ENCODE results near the gene EDN3. TPM values are rescaled to one million over a fixed set of nuclear protein-coding genes. Genes with fewer than 3 reads are reported as not detected.

EDN3 gene
- total and polyA plus RNA-seq, 2 of the 8 experiments (the other 6 are each of a cell fraction or from before 2014, with no cell fraction given) = 0.17 to 0.38 TPM

- H3K4ac ChIP-seq (replicated peaks; ENCODE audit: insufficient read length, low read depth, low read length) = no peak overlapping the region
- H3K18ac ChIP-seq (ENCODE audit: extremely low read depth, low read length) = no peak overlapping the region
- no peak overlapping the region for H2AFZ ChIP-seq (ENCODE audit: low read length)
- FAIRE-seq = no peak
- H2AK5ac ChIP-seq (ENCODE audit: low read depth, low read length) = no peak overlapping the region
- H3K79me2 ChIP-seq (ENCODE audit: control insufficient read depth in 1 of 2, insufficient read depth in 2 of 2, low read length in 2 of 2) = no peaks in the 10 kb centered on the region
- ChIA-PET CTCF (ENCODE audit: partially characterized antibody) (interaction anchor here (1.6 kb wide), 1 partner anchor 70 kb away, joined by 3 read pairs; no protein-coding TSS in a partner anchor), POLR2A (ENCODE audit: partially characterized antibody) (interaction anchor here (0.6 kb wide), 1 partner anchor 89 kb away, joined by 3 read pairs; no protein-coding TSS in a partner anchor)
- no peak overlapping the region for H4K8ac ChIP-seq (ENCODE audit: extremely low read depth, insufficient read depth, low read length)
- H3K4me1 ChIP-seq (replicated peaks in 1 of 4; ENCODE audit: control insufficient read depth in 3 of 4, insufficient read depth in 4 of 4, low read length in 3 of 4) = peaks cover 0 to 1% (median 0%) of the 10 kb centered on the region in 4 experiments; a peak in 1 of 7 replicates
- no peaks in the 10 kb centered on the region for H3K9me3 ChIP-seq (ENCODE audit: insufficient read depth in 2 of 2, low read depth in 1 of 2, low read length in 1 of 2)
- no peak overlapping the region for H3K23ac ChIP-seq (ENCODE audit: insufficient read length)
- no peak overlapping the region for H4K91ac ChIP-seq (replicated peaks; ENCODE audit: insufficient read length, low read length)
- no peak overlapping the region for H2BK15ac ChIP-seq (ENCODE audit: low read length)
- no peak overlapping the region for H3K27ac ChIP-seq (ENCODE audit: low read depth, low read length)
- TF ChIP-seq EP300 (IDR thresholded peaks at IDR 0.05; ENCODE audit: borderline replicate concordance in 1 of 2, low read depth in 2 of 2, low read length in 2 of 2) (no peak), TAF1 (IDR thresholded peaks at IDR 0.05; ENCODE audit: low read depth, low read length) (no peak), RAD21 (IDR thresholded peaks at IDR 0.05 in 1 of 2, conservative IDR thresholded peaks at IDR 0.05 in 1 of 2; ENCODE audit: low read depth in 2 of 2, low read length in 2 of 2) (no peak), KDM1A (IDR thresholded peaks at IDR 0.05; ENCODE audit: borderline replicate concordance, low read length) (no peak), SRF (IDR thresholded peaks at IDR 0.05; ENCODE audit: low read depth, low read length) (no peak), FOSL1 (IDR thresholded peaks at IDR 0.05; ENCODE audit: insufficient read depth, low read depth, low read length) (no peak), CHD1 (IDR thresholded peaks at IDR 0.05; ENCODE audit: low read depth, low read length) (no peak), ZNF274 (IDR thresholded peaks at IDR 0.05; ENCODE audit: borderline replicate concordance, extremely low read depth, low read length) (no peak), CBX5 (IDR thresholded peaks at IDR 0.05; ENCODE audit: low read depth, low read length) (no peak), POU5F1 (IDR thresholded peaks at IDR 0.05; ENCODE audit: low read depth, low read length) (no peak), ASH2L (IDR thresholded peaks at IDR 0.05; ENCODE audit: low read length) (no peak)
- no peak for DNase-seq (ENCODE audit: low read depth in 1 of 2, low spot score in 2 of 2)
- 92% methylated on average over 7 of the region's 7 CpGs; no CpG with 5 or more reads in 1 of the 2 experiments for WGBS, 2 experiments (ENCODE audit: extremely low coverage in 1 of 2, insufficient coverage in 1 of 2, insufficient read length in 1 of 2, insufficient replicate concordance in 2 of 2, low coverage in 1 of 2, low lambda C conversion rate in 2 of 2, missing lambda C conversion rate in 1 of 2)
- no peaks in the 10 kb centered on the region for H3K36me3 ChIP-seq (ENCODE audit: control insufficient read depth in 2 of 4, insufficient read depth in 4 of 4, low read length in 3 of 4)
- H3K79me1 ChIP-seq (ENCODE audit: low read depth, low read length) = no peaks in the 10 kb centered on the region
- H2BK5ac ChIP-seq (ENCODE audit: low read depth, low read length) = no peak overlapping the region
- H3K4me2 ChIP-seq (ENCODE audit: insufficient read depth in 1 of 2, low read depth in 2 of 2, low read length in 2 of 2) = no peak overlapping the region
- H3K56ac ChIP-seq (replicated peaks; ENCODE audit: insufficient read length, low read depth, low read length) = no peak overlapping the region
- peaks cover 7 to 28% (median 22%) of the 10 kb centered on the region in 4 experiments for H3K27me3 ChIP-seq (replicated peaks in 1 of 4; ENCODE audit: control insufficient read depth in 3 of 4, extremely low read depth in 1 of 4, insufficient read depth in 3 of 4, low read length in 3 of 4)
- no peak overlapping the region for H2BK120ac ChIP-seq (replicated peaks; ENCODE audit: low read depth, low read length)
- no peak overlapping the region for H2BK12ac ChIP-seq (ENCODE audit: low read depth, low read length)
- H4K20me1 ChIP-seq (replicated peaks in 1 of 2; ENCODE audit: control insufficient read depth in 1 of 2, insufficient read depth in 2 of 2, low read length in 2 of 2) = no peaks in the 10 kb centered on the region
- no peak overlapping the region for H3K9ac ChIP-seq (replicated peaks in 1 of 4; ENCODE audit: extremely low read depth in 1 of 4, low read depth in 3 of 4, low read length in 3 of 4)
- H3K4me3 ChIP-seq (ENCODE audit: extremely low read depth in 1 of 4, insufficient read depth in 2 of 4, low read depth in 3 of 4, low read length in 4 of 4) = no peak overlapping the region
- H4K5ac ChIP-seq (ENCODE audit: insufficient read length, low read depth, low read length) = no peak overlapping the region
- H3K14ac ChIP-seq (ENCODE audit: insufficient read length) = no peak overlapping the region
- no peaks in the 10 kb centered on the region for H3K23me2 ChIP-seq (ENCODE audit: low read depth, low read length)
- H2BK20ac ChIP-seq (ENCODE audit: low read length) = no peak overlapping the region
Measured at GRCh38 chr20:59305908-59306655, 5.7 kb downstream of the EDN3 start.
